NCI-H1694 treated with DMSO at 0.1 percent for 48 hours (cell line): Measurements from ENCODE around the gene OXSR1.
"Not testable (repeated sequence)": the region's sequence is repeated elsewhere in the genome, so short reads cannot be mapped to it uniquely, and the experiment has no call there.

Source experiments
- DNase-seq: peaks from one replicate; lab custom pipeline; 2025; lab: John Stamatoyannopoulos, UW

OXSR1 gene

DNA sequence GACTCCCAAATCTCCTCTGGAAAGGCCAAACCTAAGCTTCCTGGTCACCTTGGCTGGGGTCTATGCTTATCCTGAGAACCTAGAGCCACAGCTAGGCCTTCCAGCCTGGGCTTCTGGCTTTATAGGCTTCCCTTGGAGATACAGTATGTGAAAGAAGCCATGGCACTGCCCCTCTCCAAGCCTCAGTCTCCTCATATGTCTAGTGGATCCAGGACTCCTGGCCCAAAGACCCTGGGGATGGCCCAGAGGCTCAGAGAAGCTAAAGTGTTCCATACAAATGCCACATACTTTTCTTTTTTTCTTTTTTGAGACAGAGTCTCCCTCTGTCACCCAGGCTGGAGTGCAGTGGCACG lies 37.1 kb upstream of the OXSR1 start:
- no peak for DNase-seq

DNA sequence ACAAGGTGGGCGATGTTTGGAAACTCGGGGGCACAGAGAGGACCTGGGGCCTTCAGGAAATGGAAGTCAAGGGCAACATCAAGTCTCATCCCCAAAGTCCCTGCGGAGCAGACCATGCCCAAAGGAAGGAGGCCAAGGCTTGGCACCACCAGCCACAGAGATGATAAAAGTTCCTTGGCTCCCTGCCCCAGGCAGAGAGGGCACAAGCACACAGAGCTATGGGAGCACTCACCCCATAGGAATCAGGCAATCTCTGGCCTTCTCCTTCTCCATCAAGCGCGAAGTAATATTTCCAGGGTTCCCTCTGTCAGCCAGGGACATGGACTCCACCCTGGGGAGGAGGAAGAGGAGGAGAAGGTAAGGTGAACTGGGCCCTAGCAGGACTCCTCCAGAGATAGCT lies 36.3 kb upstream of the OXSR1 start:
- no peak for DNase-seq

DNA sequence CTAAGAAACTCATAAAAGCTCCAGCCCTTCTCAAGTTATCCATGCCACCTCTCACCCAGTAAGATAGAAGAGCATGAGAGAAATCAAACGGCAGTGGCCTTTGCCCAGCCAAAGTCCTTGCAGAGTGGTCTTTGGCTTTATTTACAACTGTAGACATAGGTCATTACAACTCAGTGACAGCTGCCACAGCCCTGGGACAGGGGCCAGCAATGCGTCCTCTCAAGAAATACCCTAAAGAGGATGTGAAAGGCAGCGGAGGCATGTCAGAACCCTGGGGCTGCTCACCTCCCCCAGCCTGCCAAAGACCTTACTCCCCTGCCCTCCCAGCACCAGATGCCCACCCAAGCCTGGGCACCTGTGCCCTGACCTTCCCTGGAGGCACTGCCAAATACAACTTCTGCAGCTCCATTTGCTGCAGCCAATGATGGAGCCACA lies 34.7 kb upstream of the OXSR1 start:
- DNase-seq, result no peak

DNA sequence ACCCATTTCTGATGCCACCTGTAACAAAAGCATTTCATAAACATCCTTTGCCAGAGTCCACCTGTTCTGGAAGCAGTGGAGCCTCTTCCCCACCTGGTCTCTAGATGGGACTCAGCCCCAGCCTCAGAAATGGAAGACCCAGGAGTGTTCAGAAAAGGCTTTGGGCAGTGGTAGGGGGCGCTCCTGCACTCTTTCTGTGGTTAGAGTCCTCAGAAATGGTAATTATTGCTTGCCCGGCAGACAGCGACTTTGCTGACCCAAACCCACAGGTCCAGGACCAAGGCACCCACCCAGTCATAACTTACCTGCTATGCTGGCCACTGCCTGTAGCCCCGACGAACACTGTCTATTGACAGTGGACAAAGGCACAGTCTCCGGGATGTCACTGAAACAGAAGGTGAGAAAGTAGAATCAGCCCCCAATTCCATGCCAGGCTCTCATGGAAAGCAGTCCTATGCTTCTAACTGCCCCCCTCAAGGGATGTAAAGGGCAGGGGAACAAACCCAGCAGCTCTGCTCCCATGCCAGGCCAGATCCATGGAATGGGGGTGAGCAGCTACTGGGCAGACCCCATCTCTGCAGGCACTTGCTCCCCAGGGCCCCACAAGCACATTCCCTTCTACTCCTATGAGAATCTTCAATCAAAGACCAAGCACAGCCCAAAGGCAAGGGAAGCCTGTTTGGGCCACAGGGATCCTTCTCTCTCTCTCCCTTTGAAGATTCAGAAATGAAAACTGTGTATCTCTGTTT lies 33.5 kb upstream of the OXSR1 start:
- DNase-seq, result no peak

DNA sequence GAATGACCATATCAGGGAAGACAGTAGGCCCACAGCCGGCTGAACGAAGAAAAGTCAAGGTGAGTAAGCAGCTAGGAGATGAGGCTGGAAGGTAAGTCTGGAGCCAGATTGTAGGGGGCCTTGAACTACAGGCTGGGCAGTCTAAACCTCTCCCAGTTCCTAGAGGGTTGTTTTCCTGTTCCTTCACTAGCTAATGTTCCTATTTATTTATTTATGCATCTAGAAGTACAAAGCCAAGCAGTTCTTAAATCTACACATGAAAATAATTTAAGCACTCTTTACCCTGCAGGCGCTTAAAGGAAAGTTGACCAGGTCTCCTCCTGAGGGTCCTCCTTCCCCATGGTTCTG lies 32.2 kb upstream of the OXSR1 start:
- no peak for DNase-seq

DNA sequence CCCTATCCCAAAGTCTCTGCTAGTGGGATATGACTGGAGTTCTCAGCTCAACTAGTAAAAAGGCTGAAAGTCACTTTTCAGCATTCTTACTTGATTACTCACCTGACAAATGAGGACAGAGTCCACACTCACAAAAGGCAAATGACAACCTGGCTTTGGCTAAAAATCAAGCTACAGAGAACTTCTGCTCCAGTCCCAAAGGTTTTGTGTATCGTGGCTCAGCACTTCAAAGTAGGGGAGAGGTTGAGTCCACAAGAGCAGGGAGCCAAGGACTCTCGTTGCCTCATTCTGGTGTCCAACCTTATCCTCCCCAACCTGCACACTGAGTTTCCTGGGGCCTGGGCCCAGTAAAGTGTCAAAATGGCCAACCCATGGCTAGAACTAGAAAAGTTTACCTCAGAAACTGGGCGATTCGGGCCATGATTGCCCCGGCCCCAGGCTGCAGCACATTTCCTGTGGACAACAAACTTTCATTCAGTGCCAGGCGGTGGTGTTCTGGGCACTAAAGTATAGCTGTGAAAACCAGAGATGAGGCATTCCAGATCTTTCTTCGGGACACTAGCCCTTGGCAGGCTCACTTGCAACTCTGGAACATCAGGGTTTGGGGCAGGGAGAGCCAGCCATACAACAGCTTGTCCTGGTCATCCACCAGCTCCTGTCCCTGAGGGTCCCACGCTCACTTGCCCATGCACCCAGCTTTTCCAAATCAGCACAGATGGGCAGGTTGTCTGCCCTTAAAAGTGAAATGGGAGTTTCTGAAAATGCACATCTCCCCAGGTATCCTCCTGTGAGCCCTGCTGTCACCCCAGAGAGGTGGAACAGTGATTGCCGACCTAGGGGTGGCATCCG lies 31.6 kb upstream of the OXSR1 start:
- DNase-seq, result no peak

DNA sequence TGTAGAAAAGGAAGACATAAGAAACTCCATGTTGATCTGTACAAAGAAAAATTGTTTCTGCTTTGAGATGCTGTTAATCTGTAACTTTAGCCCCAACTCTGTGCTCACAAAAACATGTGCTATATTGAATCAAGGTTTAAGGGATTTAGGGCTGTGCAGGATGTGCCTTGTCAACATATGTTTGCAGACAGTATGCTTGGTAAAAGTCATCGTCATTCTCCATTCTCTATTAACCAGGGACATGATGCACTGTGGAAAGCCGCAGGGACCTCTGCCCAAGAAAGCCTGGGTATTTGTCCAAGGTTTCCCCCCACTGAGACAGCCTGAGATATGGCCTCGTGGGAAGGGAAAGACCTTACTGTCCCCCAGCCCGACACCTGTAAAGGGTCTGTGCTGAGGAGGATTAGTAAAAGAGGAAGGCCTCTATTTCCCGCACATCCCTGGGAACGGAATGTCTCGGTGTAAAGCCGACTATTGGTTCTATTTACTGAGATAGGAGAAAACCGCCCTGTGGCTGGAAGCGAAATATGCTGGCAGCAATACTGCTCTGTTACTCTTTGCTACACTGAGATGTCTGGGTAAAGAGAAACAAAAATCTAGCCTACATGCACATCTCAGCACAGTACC lies 30.7 kb upstream of the OXSR1 start:
- not testable (repeated sequence) for DNase-seq

DNA sequence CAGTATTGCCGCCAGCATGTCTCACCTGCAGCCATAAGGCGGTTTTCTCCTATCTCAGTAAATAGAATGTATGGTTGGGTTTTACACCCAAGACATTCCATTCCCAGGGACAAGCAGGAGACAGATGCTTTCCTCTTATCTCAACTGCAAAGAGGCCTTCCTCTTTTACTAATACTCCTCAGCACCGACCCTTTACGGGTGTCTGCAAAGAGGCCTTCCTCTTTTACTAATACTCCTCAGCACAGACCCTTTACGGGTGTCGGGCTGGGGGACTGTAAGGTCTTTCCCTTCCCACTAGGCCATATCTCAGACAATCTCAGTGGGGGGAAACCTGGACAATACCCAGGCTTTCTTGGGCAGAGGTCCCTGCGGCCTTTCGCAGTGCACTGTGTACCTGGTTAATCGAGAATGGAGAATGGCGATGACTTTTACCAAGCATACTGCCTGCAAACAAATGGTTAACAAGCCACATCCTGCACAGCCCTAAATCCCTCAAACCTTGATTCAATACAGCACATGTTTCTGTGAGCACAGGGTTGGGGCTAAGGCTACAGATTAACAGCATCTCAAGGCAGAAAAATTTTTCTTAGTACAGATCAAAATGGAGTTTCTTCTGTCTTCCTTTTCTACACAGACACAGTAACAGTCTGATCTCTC lies 29.6 kb upstream of the OXSR1 start:
- DNase-seq, result not testable (repeated sequence)

DNA sequence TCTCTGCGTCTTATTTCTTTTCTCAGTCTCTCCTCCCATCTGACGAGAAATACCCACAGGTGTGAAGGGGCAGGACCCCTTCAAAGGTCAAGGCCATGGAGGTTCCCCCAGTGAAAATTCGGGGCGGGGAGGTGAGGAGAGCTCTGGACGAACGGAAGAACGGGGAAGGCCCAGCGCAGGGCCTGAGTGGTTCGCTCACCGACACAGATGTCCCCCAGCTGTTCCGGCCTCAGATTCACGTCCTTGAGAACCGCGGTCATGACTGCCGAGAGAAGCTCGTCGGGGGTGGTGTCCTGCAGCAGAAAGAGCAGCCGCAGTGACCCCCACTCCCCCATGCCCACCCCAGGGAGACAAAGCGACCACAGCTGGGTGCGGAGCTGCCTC lies 29.0 kb upstream of the OXSR1 start:
- no peak for DNase-seq

DNA sequence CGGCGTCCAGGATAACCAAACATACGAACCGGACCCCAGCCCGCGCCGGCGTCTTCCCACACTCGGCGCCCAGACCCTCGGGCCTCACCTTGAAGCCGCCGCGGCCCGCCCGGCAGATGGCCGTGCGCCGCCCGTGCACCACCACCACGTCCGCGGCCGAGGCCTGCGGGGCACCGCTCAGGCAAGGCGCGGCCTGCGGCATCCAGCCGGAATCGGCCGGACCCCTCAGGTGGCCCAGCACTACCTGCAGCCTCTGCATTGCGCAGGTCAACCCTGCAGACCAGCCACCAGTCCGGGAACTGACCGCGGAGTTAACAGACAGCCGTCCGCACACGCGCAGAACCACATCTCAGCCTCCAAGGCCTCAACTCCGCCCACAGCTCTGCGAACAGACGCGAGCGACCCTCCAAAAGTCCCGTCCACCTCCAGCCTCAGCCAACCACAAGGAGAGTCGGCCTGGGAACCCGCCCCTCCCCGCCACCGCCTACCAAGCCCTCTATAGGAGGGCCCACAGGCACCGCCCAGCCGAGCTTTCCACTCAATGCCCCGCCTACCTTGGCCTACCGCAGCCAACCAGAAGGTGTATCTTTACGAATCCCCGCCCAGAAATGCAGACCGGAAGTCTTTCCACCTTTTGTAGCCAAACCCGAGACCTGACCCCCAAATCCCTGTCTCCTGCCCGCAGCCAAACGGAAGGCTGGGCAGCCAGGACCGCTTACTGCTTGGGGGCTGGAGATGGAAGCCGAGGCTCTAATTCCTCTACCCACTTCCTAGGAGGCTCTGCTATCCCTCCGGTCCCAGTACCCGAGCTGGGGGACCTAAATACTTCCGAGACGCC lies 28.3 kb upstream of the OXSR1 start, which contains the start of gene ACAA1:
Gene ACAA1 (minus strand): TSS at position 351 of the 838 bp plus-strand sequence. CDS start 92 bp downstream, at position 259.
- DNase-seq, result peak; percentile 73

DNA sequence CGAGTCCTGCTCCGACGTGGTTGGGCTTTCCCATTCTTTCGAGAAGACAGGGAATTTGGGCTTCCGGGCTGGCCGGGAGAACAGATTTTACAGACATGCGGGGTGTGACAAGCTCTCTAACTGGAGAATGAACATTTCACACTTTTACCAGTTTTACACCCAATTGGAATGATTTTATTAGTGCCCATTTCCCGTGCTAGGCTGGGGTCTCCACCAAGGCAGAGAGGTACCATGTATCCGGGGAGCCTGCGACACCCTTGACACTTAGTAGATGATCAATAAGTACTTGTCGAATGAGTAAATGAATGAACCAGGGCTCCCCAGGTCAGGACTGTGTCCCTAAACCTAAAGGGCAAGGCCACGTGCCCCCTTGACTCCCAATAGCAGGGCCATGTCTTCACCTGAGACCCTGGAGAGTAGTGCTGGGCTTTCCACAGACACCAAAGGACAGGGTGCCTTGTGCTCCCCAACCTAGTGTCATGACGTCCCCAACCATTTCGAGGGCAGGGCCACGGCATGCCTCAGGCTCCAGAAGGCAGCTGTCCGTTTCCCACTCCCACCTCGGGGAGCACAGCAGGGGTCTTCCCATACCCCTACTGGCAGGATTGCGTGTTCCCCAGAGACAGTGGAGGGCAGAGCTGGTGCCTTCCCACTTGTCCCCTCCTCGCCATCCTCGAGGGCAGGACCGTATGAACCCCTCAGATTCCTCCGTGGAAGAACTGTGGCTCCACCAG lies 27.6 kb upstream of the OXSR1 start:
- DNase-seq, result no peak

DNA sequence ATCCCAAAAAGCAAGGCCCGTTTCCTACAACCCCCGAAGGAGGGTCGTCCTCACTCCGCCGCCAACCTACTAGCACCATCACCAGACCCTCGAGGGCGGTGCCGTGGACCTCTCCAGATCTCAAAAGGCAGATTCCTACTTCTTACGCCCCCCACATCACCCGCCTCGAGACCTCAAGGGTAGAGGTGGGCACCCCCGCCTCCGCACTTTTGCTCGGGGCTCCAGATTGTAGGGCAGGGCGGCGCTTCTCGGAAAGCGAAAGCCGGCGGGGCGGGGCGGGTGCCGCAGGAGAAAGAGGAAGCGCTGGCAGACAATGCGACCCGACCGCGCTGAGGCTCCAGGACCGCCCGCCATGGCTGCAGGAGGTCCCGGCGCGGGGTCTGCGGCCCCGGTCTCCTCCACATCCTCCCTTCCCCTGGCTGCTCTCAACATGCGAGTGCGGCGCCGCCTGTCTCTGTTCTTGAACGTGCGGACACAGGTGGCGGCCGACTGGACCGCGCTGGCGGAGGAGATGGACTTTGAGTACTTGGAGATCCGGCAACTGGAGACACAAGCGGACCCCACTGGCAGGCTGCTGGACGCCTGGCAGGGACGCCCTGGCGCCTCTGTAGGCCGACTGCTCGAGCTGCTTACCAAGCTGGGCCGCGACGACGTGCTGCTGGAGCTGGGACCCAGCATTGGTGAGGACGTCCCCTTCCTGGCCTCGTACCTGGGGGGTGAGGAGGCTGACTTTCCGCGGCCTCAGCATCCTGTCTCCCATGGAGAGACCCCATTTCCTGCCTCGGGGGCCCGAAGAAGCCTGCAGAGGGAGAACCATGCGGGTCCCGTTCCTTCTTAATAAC lies 26.8 kb upstream of the OXSR1 start, which contains the start of gene MYD88:
Gene MYD88 (plus strand): TSS at position 313 of the 842 bp plus-strand sequence. CDS start 40 bp downstream, at position 353.
- DNase-seq, result no peak

DNA sequence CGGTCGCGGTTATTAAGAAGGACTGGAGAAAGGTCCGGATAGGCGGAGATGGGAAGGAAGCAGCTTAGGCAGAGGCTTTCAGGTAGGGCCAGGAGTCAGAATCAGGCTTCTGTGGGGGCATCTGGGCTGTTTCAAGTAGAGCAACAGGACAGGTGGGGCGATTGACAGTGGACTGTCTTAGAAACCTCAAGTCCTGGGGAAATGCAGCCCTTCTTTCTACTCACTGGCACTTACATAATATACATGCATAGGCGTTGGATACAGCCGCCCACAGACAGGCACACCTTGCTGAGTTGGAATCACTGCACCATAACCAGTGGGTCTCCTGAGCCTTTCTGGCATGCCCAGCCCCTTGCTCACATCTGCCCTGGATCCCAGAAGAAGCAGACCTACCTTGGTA lies 26.1 kb upstream of the OXSR1 start:
- no peak for DNase-seq

DNA sequence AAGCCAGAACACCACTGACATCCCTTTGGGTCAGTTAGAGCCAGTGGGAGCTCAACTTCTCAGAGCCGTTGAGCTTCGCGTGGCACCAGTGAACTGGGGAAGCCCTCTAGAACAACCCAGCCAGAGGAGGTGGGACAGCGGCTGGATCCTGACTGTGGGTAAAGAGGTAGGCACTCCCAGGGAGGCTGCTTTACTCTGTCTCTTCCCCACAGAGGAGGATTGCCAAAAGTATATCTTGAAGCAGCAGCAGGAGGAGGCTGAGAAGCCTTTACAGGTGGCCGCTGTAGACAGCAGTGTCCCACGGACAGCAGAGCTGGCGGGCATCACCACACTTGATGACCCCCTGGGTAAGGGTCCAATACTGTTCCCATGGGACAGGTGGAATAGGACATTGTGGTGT lies 25.7 kb upstream of the OXSR1 start:
- no peak for DNase-seq

DNA sequence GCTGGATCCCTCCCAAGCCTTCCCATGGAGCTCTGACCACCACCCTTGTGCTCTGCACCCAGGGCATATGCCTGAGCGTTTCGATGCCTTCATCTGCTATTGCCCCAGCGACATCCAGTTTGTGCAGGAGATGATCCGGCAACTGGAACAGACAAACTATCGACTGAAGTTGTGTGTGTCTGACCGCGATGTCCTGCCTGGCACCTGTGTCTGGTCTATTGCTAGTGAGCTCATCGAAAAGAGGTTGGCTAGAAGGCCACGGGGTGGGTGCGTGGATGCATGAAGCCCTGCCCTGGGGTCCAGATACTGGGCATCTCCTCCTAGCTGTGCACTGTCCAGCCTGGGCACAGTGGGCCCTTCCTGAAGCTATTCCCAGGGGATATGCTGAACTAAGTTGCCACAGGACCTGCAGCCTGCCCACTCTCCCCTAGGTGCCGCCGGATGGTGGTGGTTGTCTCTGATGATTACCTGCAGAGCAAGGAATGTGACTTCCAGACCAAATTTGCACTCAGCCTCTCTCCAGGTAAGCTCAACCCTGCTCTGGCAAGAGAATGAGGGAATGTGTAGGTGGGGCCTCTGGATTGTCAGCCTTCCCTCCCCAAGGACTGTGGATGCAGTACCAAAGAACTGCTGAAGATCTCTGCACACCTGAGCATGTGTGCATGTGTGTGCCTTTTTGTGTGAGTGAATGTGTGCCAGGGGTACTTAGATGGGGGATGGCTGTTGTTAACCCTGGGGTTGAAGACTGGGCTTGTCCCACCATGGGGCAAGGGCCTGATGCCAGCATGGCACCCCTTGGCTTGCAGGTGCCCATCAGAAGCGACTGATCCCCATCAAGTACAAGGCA lies 24.8 kb upstream of the OXSR1 start:
- DNase-seq, result no peak

DNA sequence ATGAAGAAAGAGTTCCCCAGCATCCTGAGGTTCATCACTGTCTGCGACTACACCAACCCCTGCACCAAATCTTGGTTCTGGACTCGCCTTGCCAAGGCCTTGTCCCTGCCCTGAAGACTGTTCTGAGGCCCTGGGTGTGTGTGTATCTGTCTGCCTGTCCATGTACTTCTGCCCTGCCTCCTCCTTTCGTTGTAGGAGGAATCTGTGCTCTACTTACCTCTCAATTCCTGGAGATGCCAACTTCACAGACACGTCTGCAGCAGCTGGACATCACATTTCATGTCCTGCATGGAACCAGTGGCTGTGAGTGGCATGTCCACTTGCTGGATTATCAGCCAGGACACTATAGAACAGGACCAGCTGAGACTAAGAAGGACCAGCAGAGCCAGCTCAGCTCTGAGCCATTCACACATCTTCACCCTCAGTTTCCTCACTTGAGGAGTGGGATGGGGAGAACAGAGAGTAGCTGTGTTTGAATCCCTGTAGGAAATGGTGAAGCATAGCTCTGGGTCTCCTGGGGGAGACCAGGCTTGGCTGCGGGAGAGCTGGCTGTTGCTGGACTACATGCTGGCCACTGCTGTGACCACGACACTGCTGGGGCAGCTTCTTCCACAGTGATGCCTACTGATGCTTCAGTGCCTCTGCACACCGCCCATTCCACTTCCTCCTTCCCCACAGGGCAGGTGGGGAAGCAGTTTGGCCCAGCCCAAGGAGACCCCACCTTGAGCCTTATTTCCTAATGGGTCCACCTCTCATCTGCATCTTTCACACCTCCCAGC lies 24.0 kb upstream of the OXSR1 start:
- DNase-seq, result no peak

DNA sequence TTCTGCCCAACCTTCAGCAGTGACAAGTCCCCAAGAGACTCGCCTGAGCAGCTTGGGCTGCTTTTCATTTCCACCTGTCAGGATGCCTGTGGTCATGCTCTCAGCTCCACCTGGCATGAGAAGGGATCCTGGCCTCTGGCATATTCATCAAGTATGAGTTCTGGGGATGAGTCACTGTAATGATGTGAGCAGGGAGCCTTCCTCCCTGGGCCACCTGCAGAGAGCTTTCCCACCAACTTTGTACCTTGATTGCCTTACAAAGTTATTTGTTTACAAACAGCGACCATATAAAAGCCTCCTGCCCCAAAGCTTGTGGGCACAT lies 23.4 kb upstream of the OXSR1 start:
- no peak for DNase-seq

DNA sequence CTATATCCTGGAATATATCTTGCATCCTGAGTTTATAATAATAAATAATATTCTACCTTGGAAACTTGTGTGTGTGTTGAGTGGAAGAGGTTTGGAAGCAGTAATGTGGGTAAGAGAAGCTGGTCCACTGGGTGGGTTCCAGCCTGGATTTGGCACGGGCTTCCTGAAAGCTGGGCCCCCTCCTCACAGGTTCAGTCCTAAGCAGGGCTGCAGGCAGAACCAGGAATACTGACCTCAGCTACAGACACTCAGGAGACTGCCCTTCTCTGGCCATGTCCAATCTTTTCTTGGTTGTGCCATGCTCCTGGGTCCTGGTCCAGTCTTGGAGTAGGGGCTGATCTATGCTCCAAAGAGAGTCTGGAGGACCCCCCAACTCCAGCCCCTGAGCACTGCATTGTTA lies 22.4 kb upstream of the OXSR1 start:
- DNase-seq, result no peak
